Measurements from ENCODE around the gene ZNF654. TPM values are rescaled to one million over a fixed set of nuclear protein-coding genes. Genes with fewer than 3 reads are reported as not detected.

The ZNF654 gene
- polyA plus RNA-seq, 1 donor (not counting 4 experiments of a cell fraction or from before 2014, with no cell fraction given), result 8.2 TPM

- no peaks in the 10 kb centered on the region for H4K20me1 ChIP-seq (ENCODE audit: control insufficient read depth, extremely low read depth, insufficient read depth, low read length)
- peaks cover under 1 to 5% of the 10 kb centered on the region in 2 experiments for H3K36me3 ChIP-seq (ENCODE audit: control insufficient read depth in 2 of 2, extremely low read depth in 1 of 2, insufficient read depth in 2 of 2, low read length in 2 of 2)
- TF ChIP-seq EZH2 (IDR thresholded peaks at IDR 0.05; ENCODE audit: low read length), result no peak
- no peak for TF ChIP-seq CTCF (optimal IDR thresholded peaks at IDR 0.05 in 1 of 3, IDR thresholded peaks at IDR 0.05 in 1 of 3, conservative IDR thresholded peaks at IDR 0.05 in 1 of 3; ENCODE audit: extremely low read depth in 1 of 3, insufficient read depth in 2 of 3, low read length in 3 of 3)
- H3K4me1 ChIP-seq (ENCODE audit: control insufficient read depth, extremely low read depth, insufficient read depth, low read length), result no peaks in the 10 kb centered on the region
- no peak overlapping the region for H3K4me2 ChIP-seq (ENCODE audit: control insufficient read depth, extremely low read depth, insufficient read depth, low read depth, low read length)
- FAIRE-seq (no peak), DNase-seq (ENCODE audit: low read depth, low spot score) (no peak)
- no peak overlapping the region for H3K27ac ChIP-seq (ENCODE audit: control insufficient read depth, insufficient read depth, low read length)
- no peak overlapping the region for H2AFZ ChIP-seq (ENCODE audit: control insufficient read depth, low read length)
- dilution Hi-C loops (cut with MboI; ENCODE audit: extremely low pct_ligation_motif_present, low sequenced_read_pairs), result no loop called here
- no peaks in the 10 kb centered on the region for H3K9me3 ChIP-seq (ENCODE audit: control insufficient read depth, low read depth, low read length)
- H3K4me3 ChIP-seq (ENCODE audit: control insufficient read depth in 2 of 3, extremely low read depth in 1 of 3, insufficient read depth in 2 of 3, low read depth in 1 of 3, low read length in 3 of 3), result no peak overlapping the region
- H3K79me2 ChIP-seq (ENCODE audit: control insufficient read depth, insufficient read depth, low read length), result peaks cover 4% of the 10 kb centered on the region
- no peak overlapping the region for H3K9ac ChIP-seq (ENCODE audit: control insufficient read depth, extremely low read depth, insufficient read depth, low read length)
- no peaks in the 10 kb centered on the region for H3K9me1 ChIP-seq (ENCODE audit: control insufficient read depth, extremely low read depth, insufficient read depth, low read length)
- no peaks in the 10 kb centered on the region for H3K27me3 ChIP-seq (ENCODE audit: control insufficient read depth, extremely low read depth, insufficient read depth, low read length)
Measured at GRCh38 chr3:88131695-88132094, 72.6 kb downstream of the ZNF654 start.

- DNase-seq (ENCODE audit: low read depth, low spot score), result no peak
- Histone ChIP-seq H3K4me1 (ENCODE audit: control insufficient read depth, extremely low read depth, insufficient read depth, low read length) (peaks cover 3% of the 10 kb centered on the region), H3K9ac (ENCODE audit: control insufficient read depth, extremely low read depth, insufficient read depth, low read length) (no peak overlapping the region), H4K20me1 (ENCODE audit: control insufficient read depth, extremely low read depth, insufficient read depth, low read length) (no peaks in the 10 kb centered on the region), H3K79me2 (ENCODE audit: control insufficient read depth, insufficient read depth, low read length) (no peaks in the 10 kb centered on the region), H3K4me3 (ENCODE audit: control insufficient read depth in 2 of 3, extremely low read depth in 1 of 3, insufficient read depth in 2 of 3, low read depth in 1 of 3, low read length in 3 of 3) (no peak overlapping the region), H3K36me3 (ENCODE audit: control insufficient read depth in 2 of 2, extremely low read depth in 1 of 2, insufficient read depth in 2 of 2, low read length in 2 of 2) (peaks cover 3 to 5% of the 10 kb centered on the region in 2 experiments), H3K27me3 (ENCODE audit: control insufficient read depth, extremely low read depth, insufficient read depth, low read length) (no peaks in the 10 kb centered on the region), H3K27ac (ENCODE audit: control insufficient read depth, insufficient read depth, low read length) (no peak overlapping the region), H3K4me2 (ENCODE audit: control insufficient read depth, extremely low read depth, insufficient read depth, low read depth, low read length) (no peak overlapping the region), H3K9me3 (ENCODE audit: control insufficient read depth, low read depth, low read length) (no peaks in the 10 kb centered on the region), H3K9me1 (ENCODE audit: control insufficient read depth, extremely low read depth, insufficient read depth, low read length) (no peaks in the 10 kb centered on the region), H2AFZ (ENCODE audit: control insufficient read depth, low read length) (no peak overlapping the region)
- TF ChIP-seq CTCF (optimal IDR thresholded peaks at IDR 0.05 in 1 of 3, IDR thresholded peaks at IDR 0.05 in 1 of 3, conservative IDR thresholded peaks at IDR 0.05 in 1 of 3; ENCODE audit: extremely low read depth in 1 of 3, insufficient read depth in 2 of 3, low read length in 3 of 3), result no peak
- no peak for TF ChIP-seq EZH2 (IDR thresholded peaks at IDR 0.05; ENCODE audit: low read length)
- FAIRE-seq, result no peak
- dilution Hi-C loops (cut with MboI; ENCODE audit: extremely low pct_ligation_motif_present, low sequenced_read_pairs), result no loop called here
Measured at GRCh38 chr3:88132894-88133293, 73.8 kb downstream of the ZNF654 start.

All from keratinocyte (primary cell).